GM18520 (cell line): ENCODE results near the gene WDR1.

Experiments used
- ATAC-seq: cut with Tn5 transposase; IDR thresholded peaks from one replicate; pipeline ENCODE4 v1.9.1; 2021; ENCODE audit not compliant: unreplicated experiment

Gene WDR1

DNA sequence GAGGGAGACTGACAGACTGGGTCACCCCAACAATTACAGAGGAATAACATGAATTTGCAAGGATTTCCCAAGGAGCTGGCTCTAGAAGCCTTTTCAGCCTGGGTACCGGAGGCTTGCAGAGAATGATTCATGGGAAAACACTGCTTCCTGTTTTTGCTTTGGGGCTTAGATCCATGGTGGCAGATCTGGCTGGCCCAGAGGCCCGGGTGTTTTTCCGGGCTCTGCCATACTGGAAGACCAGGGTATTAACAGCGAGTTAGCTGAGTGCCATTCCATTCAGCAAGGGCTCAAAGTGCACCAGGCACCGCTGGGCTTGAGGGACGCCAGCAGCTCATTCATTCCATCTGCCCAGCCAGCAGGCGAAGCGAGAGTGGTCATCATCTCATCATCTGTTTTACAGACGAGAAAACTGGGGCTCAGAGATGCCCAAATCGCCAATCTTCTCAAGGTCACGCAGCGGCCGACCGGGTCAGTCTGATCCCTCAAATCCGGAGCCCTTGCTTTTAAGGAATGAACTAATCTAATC lies 1.3 kb downstream of the WDR1 start:
- ATAC-seq: no peak

DNA sequence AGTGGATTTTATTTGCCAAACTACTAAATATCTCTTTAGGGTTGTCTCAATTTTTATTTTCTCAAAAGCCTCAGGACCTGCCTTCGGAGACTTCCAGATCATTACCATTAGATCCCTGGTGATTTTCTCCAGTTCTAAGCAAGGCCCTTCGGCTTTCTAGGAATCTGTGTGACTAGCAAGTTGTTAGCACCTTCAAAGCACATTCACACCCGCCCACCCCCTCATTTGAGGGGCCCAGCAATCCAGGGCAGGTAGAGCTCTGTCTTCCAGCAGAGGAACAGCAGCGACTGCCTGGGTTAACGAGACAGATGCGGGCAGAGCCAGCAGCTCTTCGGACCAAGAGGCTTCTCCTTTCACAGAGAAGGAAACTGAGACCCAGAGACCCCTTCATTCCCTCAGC lies 2.0 kb downstream of the WDR1 start:
- ATAC-seq: no peak

DNA sequence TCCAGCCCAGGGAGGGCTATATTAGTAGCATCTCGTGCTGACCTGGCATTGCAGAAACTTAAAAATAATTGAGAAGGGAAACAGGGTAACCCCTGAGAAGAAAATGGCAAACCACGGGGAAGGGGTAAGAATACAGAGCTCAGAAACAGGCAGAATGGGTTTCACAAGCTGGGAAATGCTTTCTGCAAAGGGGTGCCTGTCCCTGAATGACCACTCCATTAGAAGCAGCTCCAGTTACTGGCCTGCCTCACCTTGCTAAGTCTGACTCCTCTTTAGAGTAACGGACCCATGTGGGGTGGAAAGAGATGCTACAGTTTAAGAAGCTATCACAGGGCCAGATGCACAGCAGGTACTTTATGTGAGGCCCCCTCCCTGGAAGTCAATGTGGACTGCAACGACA lies 2.5 kb downstream of the WDR1 start:
- ATAC-seq: no peak

DNA sequence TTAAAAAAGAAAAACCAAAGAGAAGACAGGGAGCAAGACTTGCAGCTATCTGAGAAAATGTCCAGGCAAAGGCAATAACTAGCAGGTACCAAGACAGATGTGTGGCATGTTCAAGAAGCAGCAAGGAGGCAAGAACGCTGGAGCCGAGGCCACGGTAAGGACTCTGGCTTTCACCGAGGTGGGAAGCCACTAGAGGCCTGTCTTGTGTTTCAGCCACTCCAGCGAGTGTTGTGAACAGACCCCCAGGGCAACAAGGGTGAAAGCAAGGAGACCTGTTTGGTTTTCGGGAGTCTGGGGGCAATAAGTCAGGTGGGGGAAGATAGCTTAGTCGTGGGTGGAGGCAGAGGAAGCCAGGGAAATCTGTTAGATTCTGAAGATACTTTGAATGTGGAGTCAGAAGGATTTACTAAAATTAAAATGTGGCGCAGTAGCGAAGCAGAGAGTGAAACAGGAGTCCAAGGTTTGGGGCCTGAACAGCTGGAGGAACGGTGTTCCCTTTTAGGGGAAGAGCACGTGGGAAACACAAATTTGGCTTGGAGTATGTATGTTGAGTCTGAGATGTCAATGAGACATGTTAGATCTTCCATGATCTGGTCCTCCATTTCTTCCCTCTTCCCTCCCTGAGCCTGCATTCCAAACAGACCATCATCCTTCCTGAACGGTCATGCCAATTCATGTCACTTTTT lies 3.1 kb downstream of the WDR1 start:
- ATAC-seq: no peak

DNA sequence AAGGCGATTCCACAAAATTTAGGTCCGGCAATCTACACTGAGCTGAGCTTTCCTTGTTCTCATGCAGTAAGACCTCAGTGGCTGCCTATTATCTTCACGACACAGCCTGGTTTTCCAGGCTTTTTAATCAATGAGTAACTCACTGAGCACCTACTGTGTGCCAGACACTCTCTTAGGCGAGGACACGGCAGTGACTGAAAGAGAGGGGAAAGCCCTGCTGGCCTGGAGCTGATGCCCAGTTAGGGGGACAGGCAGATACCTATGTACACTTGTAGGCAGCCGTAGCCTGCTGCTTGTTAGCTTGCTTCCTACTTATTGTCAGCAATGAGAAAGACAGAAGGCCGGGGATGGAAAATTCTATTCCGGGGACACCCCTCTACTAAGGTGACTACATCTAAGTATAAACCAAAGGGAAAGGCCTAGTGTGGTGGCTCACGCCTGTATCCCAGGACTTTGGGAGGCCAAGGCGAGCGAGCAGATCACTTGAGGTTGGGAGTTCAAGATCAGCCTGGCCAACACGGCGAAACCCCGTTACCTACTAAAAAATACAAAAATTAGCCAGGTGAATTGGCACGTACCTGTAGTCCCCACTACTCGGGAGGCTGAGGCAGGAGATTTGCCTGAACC lies 3.8 kb downstream of the WDR1 start:
- ATAC-seq: no peak

DNA sequence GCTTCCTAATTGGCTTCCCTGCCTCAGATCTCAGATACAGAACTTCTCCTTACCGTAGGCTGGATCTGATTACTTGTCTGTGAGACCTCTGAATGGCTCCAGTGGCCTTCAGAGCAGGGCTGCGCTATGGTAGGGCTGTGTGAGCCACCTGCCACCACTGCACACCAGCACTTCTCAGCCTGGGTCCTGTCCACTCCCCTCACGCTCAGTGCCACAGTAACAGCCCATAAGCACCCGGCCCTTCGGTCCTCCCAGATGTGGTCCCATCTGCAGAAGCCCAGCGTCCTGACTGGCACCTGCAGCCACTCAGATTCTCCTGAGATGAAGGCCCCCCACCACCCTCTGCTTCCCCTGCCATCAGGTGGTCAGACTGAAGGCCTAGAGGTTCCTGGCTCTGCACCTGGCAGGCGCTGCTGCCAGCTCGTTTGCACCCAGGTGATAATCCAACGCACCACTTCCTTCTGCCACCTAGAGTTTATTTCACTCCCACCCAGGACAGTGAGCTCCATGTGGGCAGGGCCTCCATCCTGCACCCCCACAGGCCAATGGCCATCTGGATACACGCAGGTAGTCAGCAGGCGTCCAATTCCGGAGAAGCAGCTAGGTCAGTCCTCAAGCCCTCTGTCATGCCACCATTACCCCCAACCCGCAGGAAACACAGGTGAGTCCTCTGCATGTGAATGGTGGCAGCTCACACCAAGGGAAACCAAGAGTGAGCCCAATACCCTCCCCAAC lies 5.4 kb downstream of the WDR1 start:
- no peak for ATAC-seq

DNA sequence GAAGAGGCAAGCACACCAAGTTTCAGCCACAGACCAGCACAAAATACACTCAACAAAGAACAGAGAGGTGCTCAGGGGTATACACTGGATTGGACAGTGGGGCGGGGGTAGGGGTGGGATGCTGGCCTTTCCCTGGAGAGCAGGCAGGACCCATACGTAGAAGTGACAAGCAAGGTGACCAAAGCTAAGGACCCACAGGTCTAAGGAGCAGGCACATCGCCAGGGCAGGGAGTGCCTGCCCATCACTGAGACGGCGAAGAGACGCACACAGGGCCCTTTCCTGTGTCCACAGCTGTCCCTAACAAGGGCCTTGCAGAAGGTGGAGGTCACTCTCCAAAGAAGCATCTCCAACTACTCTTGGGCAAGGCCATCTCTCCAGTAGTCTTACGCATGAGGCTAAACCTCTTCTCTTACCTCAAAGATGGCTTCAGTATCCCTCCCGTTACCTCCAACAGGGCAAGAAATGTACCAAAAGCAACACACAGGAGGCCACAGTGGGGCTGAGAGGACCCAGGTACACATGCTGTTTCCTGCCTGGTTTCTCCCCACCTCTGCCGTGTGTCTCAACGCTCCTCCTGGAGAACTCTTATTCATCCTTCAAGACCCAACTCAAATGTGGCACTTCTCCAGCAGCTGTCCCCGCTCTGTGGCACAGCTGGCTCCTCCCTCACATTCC lies 6.5 kb downstream of the WDR1 start:
- no peak for ATAC-seq

DNA sequence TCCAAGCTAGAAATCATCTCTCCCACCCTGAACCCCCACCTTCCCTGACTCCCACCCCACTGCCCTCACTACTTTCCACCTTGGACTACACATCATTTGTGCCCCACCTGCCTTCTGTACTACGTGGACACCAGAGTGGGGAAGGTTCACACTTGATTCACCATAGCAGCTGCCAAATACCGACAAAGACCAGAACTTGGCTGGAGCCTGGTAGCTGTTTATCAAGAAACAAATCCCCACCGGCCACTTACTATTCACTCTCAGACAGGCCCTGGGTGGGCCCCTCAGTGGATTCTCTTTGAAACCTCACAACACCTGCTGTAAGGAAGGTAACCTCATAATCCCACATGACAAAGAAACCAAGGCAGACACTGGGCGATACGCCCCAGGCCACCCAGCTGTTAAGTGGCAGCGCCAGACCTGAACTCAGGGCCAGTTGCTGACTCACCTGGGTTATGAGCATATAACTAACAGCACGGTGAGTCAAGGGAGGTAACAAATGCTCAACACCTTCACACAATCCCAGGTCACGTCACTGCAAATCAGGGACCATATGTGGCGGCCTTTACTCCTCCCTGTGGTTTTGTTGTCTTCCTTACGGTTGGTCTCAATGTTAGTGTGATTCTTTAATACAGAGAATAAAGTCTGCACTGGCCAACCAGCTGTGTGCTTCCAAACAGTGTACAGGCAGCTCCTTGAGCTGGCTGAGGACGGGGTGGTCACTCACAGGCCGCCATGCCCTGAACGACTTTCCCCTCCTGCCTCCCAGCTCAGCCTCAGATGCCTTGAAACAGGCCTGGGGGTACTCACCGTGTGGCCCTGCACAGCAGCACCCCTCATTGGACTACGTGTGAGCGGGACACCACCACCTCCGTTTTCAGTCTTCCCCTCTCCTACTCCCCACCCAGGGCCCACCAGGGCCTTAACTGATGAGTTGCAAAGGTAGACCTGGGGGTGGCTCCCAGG lies 7.5 kb downstream of the WDR1 start:
- no peak for ATAC-seq

DNA sequence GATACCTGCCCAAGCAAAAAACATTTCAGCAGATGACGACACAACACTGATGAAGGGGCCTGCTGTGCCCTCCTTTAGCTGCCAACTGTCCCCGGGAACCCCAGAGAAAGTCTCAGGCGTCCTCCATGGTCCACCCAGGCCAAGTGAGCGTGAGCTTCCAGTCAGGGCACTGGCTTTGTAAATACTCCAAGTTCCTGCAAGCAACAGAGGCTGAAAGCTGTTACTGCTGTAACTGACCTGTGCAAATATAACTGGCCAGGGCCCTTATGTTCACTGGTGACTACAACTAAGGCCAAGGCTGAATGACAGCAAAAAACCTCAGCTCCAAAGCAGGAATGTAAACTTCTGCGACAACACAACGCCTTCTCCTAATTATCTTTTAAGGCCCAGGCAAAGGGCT lies 8.2 kb downstream of the WDR1 start:
- ATAC-seq: no peak

DNA sequence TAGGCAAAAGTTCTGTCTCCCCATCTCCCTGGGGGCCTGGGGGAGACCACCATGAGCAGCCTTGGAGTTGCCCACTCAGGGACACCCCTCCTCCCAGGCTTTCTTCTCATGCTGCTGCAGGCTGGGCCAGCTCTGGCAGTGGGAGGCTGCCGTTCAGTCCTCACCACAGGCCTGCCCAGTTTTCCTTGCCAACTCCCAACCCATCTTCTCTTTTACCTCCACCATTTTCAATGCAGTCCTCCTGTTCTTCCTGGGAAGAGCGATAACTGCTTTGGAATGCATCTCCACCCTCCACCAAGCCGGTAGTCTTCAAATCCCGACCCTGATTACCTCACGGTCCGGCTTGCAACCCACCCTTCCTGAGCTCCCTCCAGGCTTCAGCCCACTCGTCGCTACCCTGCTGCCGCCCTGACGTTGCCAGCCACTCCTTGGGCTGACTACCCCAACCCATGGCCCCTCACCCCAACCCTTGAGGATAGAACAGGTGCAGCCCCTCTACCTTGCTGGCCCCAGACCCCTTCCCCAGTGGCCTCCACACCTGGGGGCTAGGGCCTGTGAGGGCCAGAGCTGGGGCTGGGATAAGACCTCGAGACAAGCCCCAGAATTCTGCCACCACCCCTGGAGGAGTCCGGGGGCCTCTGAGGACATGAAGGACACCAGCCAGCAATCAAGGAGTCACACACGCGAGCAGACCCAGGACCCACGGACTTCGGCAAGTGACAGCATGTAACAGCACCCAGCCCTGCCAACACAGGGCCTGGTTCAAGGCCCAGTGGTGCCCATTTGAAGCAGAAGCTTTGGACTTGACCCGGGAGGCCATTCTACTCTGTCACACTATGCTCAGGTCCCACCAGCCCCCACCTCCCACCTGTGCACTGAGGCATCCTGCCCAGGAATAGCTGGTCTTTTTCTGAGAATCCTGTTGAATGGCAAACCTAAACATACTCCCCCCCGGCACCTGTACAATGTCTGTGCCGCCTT lies 9.2 kb downstream of the WDR1 start:
- ATAC-seq: no peak

DNA sequence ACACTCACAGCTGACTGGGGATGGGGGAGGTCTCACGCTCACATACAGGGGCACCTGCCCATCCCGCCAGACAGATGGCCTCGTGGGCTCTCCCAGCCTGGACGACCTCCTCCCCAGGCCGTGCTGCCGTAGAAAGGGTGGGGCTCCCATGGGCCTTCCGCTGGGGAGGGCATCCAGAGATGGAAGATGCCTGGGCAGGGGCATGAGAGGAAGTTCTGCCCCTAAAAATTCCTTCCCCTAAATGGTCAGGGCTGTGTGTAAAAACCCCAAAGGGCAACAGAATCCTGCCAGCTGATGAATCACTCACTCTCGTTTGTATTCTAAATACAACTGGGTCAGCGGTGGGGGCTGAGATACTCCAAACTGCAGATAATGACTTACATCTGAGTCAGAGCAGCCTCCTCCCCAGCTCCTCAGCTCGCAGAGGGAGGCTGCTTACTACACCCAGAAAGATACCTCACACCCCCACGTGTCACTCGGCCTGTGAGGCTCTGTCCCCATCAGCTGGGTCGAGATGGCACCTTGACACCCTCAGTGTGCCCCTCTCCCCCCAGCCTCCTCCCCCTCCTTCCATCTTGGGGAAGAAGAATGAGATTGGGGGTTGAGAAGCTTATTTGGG lies 10.1 kb downstream of the WDR1 start:
- peak; percentile 70 for ATAC-seq

DNA sequence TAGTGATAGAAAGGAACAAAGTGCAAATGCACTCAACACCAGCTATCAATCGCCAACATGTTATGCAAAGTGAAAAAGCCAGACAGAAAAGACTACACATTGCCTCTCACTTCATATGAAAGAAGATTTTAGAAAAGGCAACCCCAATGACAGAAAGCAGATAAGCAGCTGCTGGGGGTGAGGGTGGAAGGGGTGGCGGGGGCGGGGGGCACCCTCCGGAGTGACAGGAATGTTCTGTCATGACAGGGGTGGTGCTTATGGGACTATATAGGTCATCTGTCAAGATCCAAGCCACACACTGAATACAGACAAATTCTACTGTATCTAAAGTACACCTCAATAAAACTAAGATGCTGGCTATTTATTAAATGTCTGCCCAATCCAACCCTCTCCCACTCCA lies 10.7 kb downstream of the WDR1 start:
- no peak for ATAC-seq

DNA sequence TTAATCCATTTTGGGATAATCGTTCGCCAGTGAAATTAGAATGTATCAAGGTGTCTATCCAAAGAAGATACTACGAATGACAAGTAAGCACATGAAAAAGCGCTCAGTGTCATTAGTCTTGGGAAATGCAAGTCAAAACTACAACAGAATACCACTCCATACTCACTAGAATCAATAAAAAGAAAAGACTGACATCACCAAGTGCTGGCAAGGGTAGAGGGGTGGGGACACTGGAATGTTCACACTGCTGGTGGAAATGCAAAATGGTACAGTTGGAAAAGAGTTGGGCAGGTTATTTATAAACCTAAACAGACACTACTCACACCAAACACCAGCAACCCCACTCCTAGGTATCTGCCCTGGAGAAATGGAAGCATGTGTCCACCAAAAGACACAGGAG lies 11.2 kb downstream of the WDR1 start:
- no peak for ATAC-seq

DNA sequence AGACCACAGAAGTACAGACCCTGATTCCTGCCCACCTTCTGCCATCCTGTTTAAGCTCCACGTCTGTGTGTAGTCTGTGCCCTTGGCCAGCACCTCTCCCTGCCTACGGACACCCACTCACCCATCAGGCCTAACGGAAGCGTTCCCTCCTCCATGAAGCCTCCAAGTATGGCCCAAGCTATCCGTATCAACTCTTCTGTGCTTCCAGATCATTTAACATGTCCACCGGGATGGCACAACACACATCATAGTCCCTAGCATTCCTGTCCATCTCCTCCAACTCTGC lies 11.7 kb downstream of the WDR1 start:
- no peak for ATAC-seq

DNA sequence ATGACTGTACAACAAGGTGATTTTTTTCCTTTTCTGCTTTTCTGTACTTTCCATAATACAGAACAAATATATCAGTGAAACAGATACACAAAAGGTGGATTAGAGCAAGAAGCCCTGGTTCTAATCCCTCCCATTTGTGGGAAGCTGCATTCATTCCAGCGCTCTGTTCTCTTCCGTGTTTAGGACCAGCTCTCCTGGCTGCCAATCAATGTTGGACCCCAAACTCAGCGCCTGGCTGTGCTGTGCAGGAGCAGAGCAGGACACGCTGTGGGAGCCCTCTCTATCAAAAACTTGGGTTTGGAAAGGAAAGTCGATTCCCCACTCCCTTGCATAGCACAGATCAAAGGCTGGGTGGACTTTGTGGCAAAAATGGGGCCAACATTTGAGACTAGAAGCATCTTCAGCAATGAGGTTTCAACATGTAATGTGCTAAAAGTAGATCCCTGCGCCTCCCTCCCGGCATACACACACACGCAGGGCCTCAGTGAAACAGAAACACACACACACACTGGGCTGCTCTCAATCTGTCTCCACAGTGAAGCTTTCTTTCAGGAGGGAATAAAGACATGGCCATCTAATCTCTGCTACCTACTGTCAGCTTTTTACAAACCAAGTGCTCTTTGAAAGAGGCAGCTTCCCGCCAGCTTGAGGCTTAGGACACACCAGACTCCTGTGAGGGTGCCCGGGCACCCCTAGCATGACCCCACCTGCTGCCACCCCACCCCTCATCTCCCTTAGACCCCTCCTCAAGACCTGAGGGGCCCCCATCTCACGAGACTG lies 12.2 kb downstream of the WDR1 start:
- no peak for ATAC-seq

DNA sequence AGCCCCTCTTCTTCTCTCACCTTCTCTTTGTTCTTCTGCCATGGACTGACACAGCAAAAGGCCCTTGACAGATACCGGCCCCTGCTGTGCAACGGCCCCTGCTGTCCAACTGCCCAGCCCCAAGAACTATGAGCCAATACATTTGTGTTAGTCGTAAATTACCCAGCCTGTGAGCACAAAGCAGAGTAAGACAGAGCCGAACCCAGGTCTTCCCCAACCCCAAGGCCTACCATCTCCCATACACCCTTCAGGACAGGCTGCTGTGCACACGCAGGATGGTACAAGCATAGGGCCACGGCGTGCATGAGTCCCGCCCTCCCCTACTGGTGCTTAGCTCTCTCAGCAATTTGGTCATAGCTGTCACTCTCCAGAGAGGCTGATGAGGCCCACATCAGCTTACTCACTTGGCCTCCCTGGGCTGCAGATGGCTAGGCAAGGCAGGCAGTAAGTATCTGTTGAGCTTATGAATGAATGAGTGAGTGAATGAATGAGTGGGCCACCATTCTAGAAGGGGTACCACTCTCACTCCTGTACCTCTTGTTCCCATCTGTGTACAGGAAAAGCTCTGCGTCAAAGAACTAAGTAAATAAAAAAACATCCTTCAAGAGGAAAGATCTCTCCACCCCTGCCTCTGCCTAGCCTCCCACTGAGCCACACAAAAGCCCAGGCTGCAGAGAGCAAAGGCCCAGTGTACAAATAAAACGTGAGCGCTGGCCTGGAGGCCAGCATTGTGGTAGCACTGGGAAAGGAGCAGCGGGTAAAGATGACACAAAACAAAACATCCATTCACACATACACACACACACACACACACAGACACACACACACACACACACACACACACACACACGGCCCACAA lies 13.9 kb downstream of the WDR1 start:
- ATAC-seq: no peak
